ENCODE results near the gene TLR5.

TLR5 gene

DNA sequence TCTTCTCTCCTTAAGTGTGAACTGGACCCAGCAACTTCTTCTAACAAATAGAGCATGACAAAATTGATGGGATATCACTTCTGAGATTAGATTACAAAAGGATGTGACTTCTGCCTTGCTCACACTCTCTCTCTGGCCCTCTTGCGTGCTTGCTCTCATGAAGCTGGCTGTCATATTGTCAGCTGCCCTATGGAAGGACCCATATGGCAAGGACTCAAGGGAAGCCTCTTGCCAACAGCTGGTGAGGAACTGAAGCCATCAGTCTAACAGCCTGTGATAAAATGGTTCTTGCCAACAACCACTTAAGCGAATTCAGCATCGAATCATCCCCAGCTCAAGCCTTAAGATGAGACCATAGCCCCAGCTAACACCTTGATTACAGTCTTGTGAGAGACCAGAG, 4.8 kb upstream of the TLR5 start:
- DNase-seq = no peak

GRCh38 chr1:223147409-223147808, 4.4 kb upstream of the TLR5 start:
- DNase-seq = no peak

DNA sequence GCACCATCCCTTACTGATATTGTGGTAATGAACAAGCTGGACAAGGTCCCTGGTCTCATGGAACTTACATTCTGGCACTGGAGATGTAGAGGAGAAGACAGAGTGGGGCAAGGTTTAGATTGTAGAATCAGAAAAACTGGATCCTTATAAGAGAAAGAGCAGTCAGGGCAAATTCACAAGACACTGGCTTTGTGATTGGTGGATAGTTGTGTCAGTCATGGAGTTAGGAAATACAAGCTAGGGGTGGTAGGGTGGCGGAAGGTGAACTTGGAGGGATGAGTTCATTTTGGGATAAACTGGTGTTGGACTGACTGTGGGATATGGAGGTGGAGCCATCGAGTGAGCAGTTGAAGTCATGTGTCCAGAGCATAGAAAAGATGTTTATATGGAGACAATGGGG, 3.7 kb upstream of the TLR5 start:
- no peak for DNase-seq

- no peak for DNase-seq
Measured at GRCh38 chr1:223144914-223145313, 1.9 kb upstream of the TLR5 start.

DNA sequence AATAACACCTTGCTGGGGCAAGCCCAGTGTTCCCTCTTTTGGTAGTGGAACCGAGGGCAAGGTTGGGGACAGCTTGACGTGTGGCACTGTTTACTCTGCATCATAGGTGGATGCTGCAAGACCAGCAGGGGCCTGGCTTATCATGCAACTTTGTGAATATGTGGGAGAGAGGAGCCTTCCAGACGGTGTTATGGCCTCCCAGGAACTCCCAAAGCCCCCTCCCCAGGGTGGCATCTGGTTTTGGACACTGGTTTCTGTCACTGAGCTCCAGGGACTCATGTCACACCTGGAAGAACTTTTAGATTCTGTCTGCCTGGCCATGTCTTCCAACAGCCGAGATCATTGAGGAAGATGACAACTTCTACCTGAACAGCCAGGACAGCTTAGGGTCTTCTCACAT, 1.4 kb upstream of the TLR5 start:
- DNase-seq = no peak

DNA sequence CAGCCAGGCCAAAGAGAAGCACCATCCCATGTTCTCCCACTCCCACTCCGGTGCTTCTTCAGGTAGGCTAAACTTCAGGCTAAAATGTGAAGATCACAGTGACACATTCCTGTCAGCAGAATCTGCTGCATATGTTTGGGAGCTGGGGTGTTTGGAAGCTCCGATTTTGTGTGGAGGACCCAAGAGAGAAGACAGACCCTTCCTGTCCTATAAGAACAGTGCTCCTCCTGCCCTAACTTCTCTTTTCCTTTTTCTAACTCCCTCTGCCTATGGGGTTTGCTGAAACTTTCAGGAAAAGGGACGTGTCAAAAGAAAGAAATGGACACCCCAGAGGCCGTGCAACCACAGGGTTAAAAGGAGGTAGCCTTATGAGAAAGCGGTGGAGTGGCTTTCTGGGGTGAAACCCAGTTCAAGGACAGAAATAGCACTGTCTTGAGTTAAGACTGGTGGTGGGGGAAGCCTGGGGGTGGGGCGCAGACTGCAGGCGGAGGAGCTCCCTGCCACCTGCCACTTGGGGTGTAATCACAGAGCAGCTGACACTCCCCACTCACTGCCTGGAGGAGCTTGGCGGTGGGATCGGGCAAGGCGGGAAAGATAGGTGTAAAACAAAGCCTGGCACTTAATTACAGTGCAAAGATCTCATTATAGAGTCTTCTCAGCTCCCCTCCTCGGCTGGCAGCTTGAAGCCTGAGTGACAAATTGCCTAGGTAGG, 645 bp upstream of the TLR5 start:
- no peak for DNase-seq

- DNase-seq = no peak
Measured at GRCh38 chr1:223142269-223142668, 779 bp downstream of the TLR5 start.

- no peak for DNase-seq
Measured at GRCh38 chr1:223140611-223141405, 2.2 kb downstream of the TLR5 start.

DNA sequence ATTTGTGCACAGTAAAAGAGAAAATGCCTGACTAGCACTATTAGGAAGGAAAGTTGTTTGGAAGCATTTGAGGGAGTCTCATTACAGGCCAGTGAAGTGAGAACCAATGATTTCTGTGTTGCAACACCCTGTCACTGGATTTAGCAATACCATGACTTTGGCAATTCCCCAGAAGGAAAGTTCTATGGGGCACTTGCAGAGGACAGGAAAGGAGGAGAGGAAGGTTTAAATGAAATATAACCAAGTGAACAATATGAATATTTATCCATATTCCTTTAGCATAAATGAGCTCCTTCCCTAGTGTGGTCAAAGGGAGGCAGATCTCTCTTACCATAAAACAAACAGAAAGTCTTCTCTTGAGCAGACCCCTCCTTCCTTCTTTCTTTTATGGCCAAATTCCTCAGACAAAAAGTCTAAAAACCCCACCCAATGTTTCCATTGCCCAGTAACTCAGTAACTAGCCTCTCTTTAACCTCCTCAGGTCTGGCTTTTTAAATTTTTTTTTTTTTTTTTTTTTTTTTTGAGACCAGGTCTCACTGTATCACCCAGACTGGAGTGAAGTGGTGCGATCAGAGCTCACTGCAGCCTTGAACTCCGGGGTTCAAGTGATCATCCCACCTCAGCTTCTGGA, 5.5 kb downstream of the TLR5 start:
- no peak for DNase-seq

- DNase-seq = no peak
Measured at GRCh38 chr1:223136086-223136485, 7.0 kb downstream of the TLR5 start.

- no peak for DNase-seq
Measured at GRCh38 chr1:223135176-223135942, 7.7 kb downstream of the TLR5 start.

GRCh38 chr1:223133824-223134435, 9.1 kb downstream of the TLR5 start:
- DNase-seq = peak; percentile 69

DNA sequence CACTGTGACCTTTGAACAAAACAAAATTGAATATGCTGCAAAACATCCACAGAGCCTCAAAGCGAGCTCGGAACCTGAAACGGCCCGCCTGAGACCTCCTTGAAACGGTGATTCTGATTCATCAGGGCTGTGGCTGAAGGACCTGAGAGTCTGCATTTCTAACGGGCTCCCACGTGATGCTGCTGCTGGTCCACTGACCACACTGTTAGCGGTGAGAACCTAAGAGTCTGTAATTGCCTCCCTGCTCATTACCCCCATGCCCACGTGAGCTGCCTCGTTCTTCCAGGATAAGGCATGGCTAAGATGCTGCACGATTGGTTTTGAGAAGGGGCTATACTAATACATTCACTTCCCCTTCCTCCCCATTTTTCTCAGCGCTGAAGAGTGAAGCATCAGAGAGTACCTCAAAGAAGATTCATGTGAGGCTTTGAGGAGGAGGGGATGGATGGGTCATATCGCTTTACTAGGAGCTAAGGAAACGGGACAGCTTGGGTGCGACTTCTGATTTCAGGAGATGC, 9.7 kb downstream of the TLR5 start:
- no peak for DNase-seq

- peak; percentile 52 for DNase-seq
Measured at GRCh38 chr1:223129229-223129901, 13.7 kb downstream of the TLR5 start.

DNA sequence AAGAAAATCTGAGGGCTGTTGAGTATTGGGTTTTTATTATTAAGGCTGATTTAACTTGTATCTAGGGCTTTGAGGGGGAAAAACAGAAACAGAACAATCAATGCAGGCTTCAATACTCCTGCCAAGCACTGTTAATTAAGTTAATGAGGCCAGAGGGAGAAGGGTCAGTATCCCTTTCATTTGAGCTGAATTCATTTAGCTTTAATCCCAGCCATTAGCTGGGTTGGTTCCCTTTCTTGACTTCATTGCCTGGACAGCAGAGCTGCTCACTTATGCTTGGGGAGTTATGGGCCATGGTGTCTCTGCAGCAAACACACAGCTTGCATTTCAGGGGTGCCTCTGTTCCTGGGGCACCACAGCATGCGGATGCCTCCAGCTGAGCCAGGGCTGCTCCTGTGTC, 16.3 kb downstream of the TLR5 start:
- DNase-seq = no peak

- DNase-seq = no peak
Measured at GRCh38 chr1:223125766-223126165, 17.3 kb downstream of the TLR5 start.

DNA sequence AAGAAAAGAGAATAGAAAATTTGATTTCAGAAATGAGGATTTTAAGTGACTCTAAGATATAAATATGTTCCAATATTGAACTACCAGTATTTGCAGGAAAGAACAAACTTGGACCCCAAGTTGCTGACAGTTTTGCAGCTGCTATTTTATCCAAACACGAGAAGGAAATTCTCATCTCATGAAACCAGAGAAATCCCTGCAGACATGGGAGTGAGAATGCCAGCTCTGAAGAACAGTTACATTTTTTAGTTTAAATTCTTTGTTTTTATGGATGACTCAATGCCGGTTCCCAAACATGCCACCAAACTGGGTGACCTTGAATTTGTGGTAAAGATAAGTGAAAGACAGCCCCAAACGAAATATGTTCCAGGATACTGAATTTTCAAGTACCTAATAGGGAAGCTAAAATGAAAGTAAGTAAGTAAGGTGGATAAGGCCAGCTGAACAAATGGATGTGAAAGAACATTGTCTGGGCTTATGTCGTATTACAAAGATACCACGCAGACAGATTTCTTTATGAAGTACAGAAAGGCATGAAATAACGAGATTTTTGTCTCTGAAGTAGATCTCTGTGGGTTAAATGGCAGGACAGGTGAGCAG, 19.9 kb downstream of the TLR5 start:
- DNase-seq = no peak

DNA sequence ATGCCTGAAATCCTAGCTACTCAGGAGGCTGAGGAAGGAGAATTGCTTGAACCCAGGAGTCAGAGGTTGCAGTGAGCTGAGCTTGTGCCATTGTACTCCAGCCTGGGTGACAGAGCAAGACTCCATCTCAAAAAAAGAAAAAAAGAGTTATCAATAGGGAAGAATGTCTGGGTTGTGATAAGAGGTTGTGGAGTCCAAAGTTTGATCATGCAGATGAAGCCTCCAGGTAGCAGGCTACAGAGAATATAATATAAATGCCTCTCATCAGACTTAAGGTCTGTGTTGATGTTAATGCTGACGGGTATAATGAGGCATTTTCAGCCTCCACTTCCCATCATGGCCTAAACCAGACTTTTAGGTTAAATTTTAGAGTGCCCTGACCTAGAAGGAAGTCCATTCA, 24.6 kb downstream of the TLR5 start:
- DNase-seq = no peak

DNA sequence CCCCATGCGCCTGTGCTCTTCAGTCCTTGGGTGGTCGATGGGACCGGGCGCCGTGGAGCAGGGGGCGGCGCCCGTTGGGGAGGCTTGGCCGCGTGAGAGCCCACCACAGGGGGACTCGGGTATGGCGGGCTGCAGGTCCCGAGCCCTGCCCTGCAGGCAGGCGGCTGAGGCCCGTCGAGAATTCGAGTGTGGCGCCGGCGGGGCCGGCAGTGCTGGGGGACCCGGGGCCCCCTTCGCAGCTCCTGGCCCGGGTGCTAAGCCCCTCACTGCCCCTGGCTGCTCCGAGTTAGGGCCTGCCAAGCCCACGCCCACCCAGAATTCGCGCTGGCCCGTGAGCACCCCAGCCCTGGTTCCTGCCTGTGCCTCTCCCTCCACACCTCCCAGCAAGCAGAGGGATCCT, 26.1 kb downstream of the TLR5 start:
- DNase-seq = no peak

- DNase-seq = no peak
Measured at GRCh38 chr1:223114871-223115270, 28.2 kb downstream of the TLR5 start.

DNA sequence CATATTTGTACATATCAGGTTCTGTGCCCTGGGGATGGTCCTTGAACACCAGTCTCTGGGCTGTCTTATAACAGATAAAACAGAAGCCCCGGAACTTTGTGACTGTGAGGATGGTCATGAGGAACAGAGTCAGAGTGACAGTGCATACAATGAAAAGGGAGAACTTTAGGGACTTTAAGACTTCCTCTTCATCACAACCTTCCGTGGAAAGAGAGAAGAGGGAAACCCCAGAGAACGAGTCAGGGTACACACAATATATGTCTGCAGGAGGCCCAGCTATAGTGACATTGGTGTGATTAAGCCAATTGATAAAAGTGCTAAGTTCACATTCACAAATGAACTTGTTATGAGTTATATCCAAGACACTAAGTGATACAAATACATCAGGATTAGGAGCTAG, 32.1 kb downstream of the TLR5 start:
- DNase-seq = no peak

DNA sequence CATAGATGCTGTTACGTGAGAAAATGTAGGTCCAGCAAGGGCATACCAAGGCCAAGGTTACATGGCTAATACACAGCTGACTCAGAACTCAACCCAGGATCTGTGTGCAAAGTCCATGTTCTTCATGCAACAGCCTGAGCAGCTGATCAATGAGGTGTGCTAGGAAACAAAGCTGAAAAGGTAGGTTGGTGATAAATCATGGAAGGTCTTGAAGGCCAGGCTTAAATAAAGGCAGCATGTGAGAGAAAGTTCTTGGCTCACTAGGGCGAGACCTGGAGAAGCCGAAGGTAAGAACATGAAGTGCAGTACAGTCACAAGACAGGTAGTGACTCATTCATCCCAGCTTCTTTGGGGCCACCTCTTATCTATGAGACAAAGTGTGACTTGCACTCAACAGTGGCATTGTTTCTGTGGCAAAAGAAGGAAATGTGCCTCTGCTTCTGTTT, 33.4 kb downstream of the TLR5 start:
- peak; percentile 58 for DNase-seq

All from hematopoietic multipotent progenitor cell treated with erythropoietin and hydrocortisone succinate and interleukin-3 and kit ligand, for 8 days (in vitro differentiated cells).